Natural killer cell (primary cell): ENCODE data around the gene LRSAM1. TPM values are rescaled to one million over a fixed set of nuclear protein-coding genes. Genes with fewer than 3 reads are reported as not detected.

ENCODE experiments used
- ATAC-seq, 3 donors: fragments of 150-1000 bp in 2 of 3; fragments of 200-7000 bp in 1 of 3; cut with Tn5 transposase; 1 replicate in 1 of 3; 2 replicates in 2 of 3; pipeline ENCODE4 v1.10.0; 2021; ENCODE audit warnings: mild to moderate bottlenecking in 2 of 3, moderate library complexity in 2 of 3
- DNase-seq, 2 donors: peaks; one replicate each; pipeline versions ENCODE4 v3.0.0 to v3.0.0-alpha.2; 2013 to 2021; ENCODE audit warnings: mixed read lengths in 1 of 2
- H3K27ac ChIP-seq: one replicate; pipeline ENCODE4 v1.5.1; 2013; ENCODE audit warnings: mild to moderate bottlenecking, low read length
- H3K27me3 ChIP-seq: one replicate; pipeline ENCODE4 v1.6.1; 2013; ENCODE audit warnings: low read length; ENCODE audit not compliant: control insufficient read depth, insufficient read depth
- H3K36me3 ChIP-seq: one replicate; pipeline ENCODE4 v1.6.1; 2013; ENCODE audit warnings: low read length; ENCODE audit not compliant: control insufficient read depth, insufficient read depth
- H3K4me1 ChIP-seq: one replicate; pipeline ENCODE4 v1.6.1; 2013; ENCODE audit warnings: low read length; ENCODE audit not compliant: control insufficient read depth, insufficient read depth
- H3K4me3 ChIP-seq: one replicate; pipeline ENCODE4 v1.5.1; 2013; ENCODE audit warnings: low read length
- H3K9me3 ChIP-seq: one replicate; pipeline ENCODE4 v1.6.1; 2013; ENCODE audit warnings: low read length; ENCODE audit not compliant: control insufficient read depth, insufficient read depth
- H3K27ac Mint-ChIP-seq, 2 donors: one replicate each; pipeline ENCODE4 v1.8.0; 2022; ENCODE audit warnings: mild to moderate bottlenecking in 2 of 2, mixed read lengths in 2 of 2, moderate library complexity in 1 of 2
- H3K27me3 Mint-ChIP-seq, 2 donors: one replicate each; pipeline ENCODE4 v1.8.0; 2022; ENCODE audit warnings: low read depth in 2 of 2, mixed read lengths in 2 of 2
- H3K36me3 Mint-ChIP-seq: one replicate; pipeline ENCODE4 v1.8.0; 2022; ENCODE audit warnings: mixed read lengths
- H3K4me1 Mint-ChIP-seq, 2 donors: one replicate each; pipeline ENCODE4 v1.8.0; 2022; ENCODE audit warnings: mixed read lengths in 2 of 2
- H3K4me3 Mint-ChIP-seq: one replicate; pipeline ENCODE4 v1.8.0; 2022; ENCODE audit warnings: mild to moderate bottlenecking, moderate library complexity, mixed read lengths
- H3K9me3 Mint-ChIP-seq, 2 donors: one replicate each; pipeline ENCODE4 v1.8.0; 2022; ENCODE audit warnings: mixed read lengths in 2 of 2
- CTCF ChIP-seq: fragments of 200-600 bp; IDR thresholded peaks from one replicate; pipeline ENCODE4 v1.8.0; 2022; ENCODE audit warnings: antibody characterized with exemption
- WGBS: methylation state at CpG from one replicate; pipeline ENCODE4 v1.1.7; 2013; ENCODE audit warnings: missing lambda C conversion rate; ENCODE audit not compliant: insufficient coverage; 5-methylcytosine and 5-hydroxymethylcytosine counted together
- intact Hi-C: fragments of 100-400 bp; cut with micrococcal nuclease; formaldehyde crosslinking; loops from one replicate; pipeline ENCODE4 v1.14.2; 2022
- total RNA-seq, 4 donors: library from RNA; stranded (reverse); fragments of 120-200 nt in 1 of 4; gene quantifications; one replicate each; pipeline versions ENCODE4 v1.2.3 to v1.2.4, GENCODE V29; 2013 to 2022

Gene LRSAM1
- total RNA-seq, 3 donors from 2014 or later (not counting 1 experiment from before 2014, with no cell fraction given): 17.4 to 24.6 (median 20.7) TPM

GRCh38 chr9:127506117-127506813 lies 55.0 kb downstream of the LRSAM1 start:
- no peaks in the 10 kb centered on the region for H3K9me3 ChIP-seq
- H3K4me1 Mint-ChIP-seq: no peaks in the 10 kb centered on the region
- no peaks in the 10 kb centered on the region for H3K27me3 ChIP-seq
- intact Hi-C loops: loop anchor here (10.0 kb wide), 1 partner anchor 359 kb away; no protein-coding TSS in a partner anchor
- no peaks in the 10 kb centered on the region for H3K4me1 ChIP-seq
- whole genome bisulfite sequencing: 95% methylated on average over 12 of the region's 12 CpGs
- no peak for TF ChIP-seq CTCF
- no peak overlapping the region for H3K27ac Mint-ChIP-seq
- ATAC-seq (no peak), DNase-seq (no peak)
- no peaks in the 10 kb centered on the region for H3K36me3 ChIP-seq
- H3K9me3 Mint-ChIP-seq: no peaks in the 10 kb centered on the region
- H3K4me3 Mint-ChIP-seq: no peak overlapping the region
- H3K4me3 ChIP-seq: no peak overlapping the region
- H3K36me3 Mint-ChIP-seq: no peaks in the 10 kb centered on the region
- H3K27ac ChIP-seq: no peak overlapping the region
- H3K27me3 Mint-ChIP-seq: no peaks in the 10 kb centered on the region

- 91% methylated on average over 41 of the region's 42 CpGs for WGBS
- Histone ChIP-seq H3K4me3 (no peak overlapping the region), H3K36me3 (no peaks in the 10 kb centered on the region), H3K9me3 (no peaks in the 10 kb centered on the region), H3K27ac (no peak overlapping the region), H3K27me3 (no peaks in the 10 kb centered on the region), H3K4me1 (no peaks in the 10 kb centered on the region)
- TF ChIP-seq CTCF: no peak
- no peak for ATAC-seq
- Mint-ChIP-seq H3K9me3 (no peaks in the 10 kb centered on the region), H3K27me3 (no peaks in the 10 kb centered on the region), H3K4me3 (no peak overlapping the region), H3K27ac (no peak overlapping the region), H3K36me3 (no peaks in the 10 kb centered on the region), H3K4me1 (no peaks in the 10 kb centered on the region)
- DNase-seq: no peak
- intact Hi-C loops: loop anchor here (10.0 kb wide), 1 partner anchor 358 kb away; no protein-coding TSS in a partner anchor
These were observed 55.8 kb downstream of the LRSAM1 start for GRCh38 chr9:127506814-127507750.

DNA sequence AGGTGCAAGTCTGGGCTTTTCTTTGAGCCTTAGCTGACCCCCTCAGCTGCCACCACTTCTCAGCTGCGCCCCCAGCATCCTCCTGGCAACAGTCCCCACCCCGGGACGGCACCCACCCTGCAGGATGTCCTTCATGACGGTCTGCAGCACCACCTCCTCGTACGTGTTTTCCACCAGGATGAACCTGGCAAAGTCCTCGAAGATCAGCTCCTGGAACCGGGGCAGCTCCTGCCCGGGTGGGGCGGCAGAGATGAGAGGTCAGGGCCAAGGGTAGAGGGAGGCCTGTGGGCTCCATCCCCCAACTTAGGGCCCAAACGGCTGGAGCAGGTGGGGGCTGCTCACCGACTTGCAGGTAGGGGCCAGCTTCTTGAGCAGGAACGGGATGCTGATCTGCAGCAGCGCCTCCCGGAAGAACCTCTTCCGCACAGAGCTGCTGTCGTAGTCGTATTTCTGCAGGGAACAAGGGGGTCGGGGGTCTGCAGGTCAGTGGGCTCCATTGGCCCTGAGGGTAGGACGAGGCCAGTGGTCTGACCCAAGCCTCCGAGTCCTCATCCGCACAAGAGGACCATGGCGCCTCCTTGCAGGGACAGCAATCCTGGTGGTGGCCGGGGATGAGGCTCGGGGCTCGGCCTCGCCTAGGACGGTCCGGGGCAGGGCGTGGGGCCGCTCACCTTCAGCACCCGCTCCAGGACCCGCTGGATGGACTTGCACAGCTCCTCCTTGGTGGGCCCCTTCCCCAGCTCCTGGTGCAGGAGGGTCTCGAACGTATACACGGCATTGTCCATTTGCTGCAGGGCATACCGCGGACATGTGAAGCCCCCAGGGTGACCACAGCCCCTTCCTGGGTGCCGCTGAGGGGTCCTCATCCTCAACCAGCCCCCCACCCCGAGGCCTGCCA lies 56.7 kb downstream of the LRSAM1 start:
- no peaks in the 10 kb centered on the region for H3K27me3 Mint-ChIP-seq
- no peaks in the 10 kb centered on the region for H3K27me3 ChIP-seq
- no peaks in the 10 kb centered on the region for H3K4me1 ChIP-seq
- DNase-seq (no peak), ATAC-seq (no peak)
- H3K4me3 ChIP-seq: no peak overlapping the region
- no peak overlapping the region for H3K27ac ChIP-seq
- H3K4me3 Mint-ChIP-seq: no peak overlapping the region
- 90% methylated on average over 40 of the region's 40 CpGs for whole genome bisulfite sequencing
- no peak overlapping the region for H3K27ac Mint-ChIP-seq
- no peaks in the 10 kb centered on the region for H3K9me3 Mint-ChIP-seq
- no peaks in the 10 kb centered on the region for H3K9me3 ChIP-seq
- H3K36me3 Mint-ChIP-seq: no peaks in the 10 kb centered on the region
- H3K4me1 Mint-ChIP-seq: no peaks in the 10 kb centered on the region
- no peaks in the 10 kb centered on the region for H3K36me3 ChIP-seq
- TF ChIP-seq CTCF: no peak
- intact Hi-C loops: loop anchor here (10.0 kb wide), 1 partner anchor 357 kb away; no protein-coding TSS in a partner anchor
